DOHH2 (cell line): ENCODE data around the gene TBC1D22A.

Experiments
- H3F3A ChIP-seq: fragments of 200-600 bp; sonication (generic), shearing (Covaris generic); 2 replicates; pipeline ENCODE4 v1.6.0; 2016; ENCODE audit warnings: antibody characterized with exemption, mild to moderate bottlenecking; ENCODE audit not compliant: control insufficient read depth, insufficient read depth
- H3K27ac ChIP-seq: fragments of 200-600 bp; sonication (generic); 2 replicates; pipeline ENCODE4 v1.5.1; 2014; ENCODE audit warnings: low read depth, mild to moderate bottlenecking, low read length, moderate library complexity
- H3K27me3 ChIP-seq: fragments of 200-600 bp; sonication (generic); 2 replicates; pipeline ENCODE4 v1.6.1; 2014; ENCODE audit warnings: mild to moderate bottlenecking, low read length, mixed read lengths; ENCODE audit not compliant: control insufficient read depth
- H3K36me3 ChIP-seq: fragments of 200-600 bp; sonication (generic); 2 replicates; pipeline ENCODE4 v1.6.1; 2014; ENCODE audit warnings: mild to moderate bottlenecking, low read length, moderate library complexity, mixed read lengths; ENCODE audit not compliant: control insufficient read depth
- H3K4me1 ChIP-seq: fragments of 200-600 bp; sonication (generic); 2 replicates; pipeline ENCODE4 v1.6.1; 2014; ENCODE audit warnings: mild to moderate bottlenecking, low read length, mixed read lengths; ENCODE audit not compliant: control insufficient read depth
- H3K4me2 ChIP-seq: fragments of 200-600 bp; sonication (generic); 2 replicates; pipeline ENCODE4 v1.6.0; 2014; ENCODE audit warnings: mild to moderate bottlenecking, low read length, moderate library complexity
- H3K4me3 ChIP-seq: fragments of 200-600 bp; sonication (generic); 2 replicates; pipeline ENCODE4 v1.5.1; 2014; ENCODE audit warnings: mild to moderate bottlenecking, low read length, mixed read lengths
- H3K79me2 ChIP-seq: fragments of 200-600 bp; sonication (generic); 2 replicates; pipeline ENCODE4 v1.6.1; 2014; ENCODE audit warnings: mild to moderate bottlenecking, low read length, mixed read lengths; ENCODE audit not compliant: control insufficient read depth
- H3K9me2 ChIP-seq: fragments of 200-600 bp; sonication (generic); replicated peaks from 2 replicates; pipeline ENCODE4 v1.6.1; 2014; ENCODE audit warnings: mild to moderate bottlenecking, low read length, mixed read lengths; ENCODE audit not compliant: control insufficient read depth
- H3K9me3 ChIP-seq: fragments of 200-600 bp; sonication (generic); 2 replicates; pipeline ENCODE4 v1.6.1; 2014; ENCODE audit warnings: antibody characterized with exemption, low read length, mixed read lengths; ENCODE audit not compliant: control insufficient read depth, insufficient read depth
- H4K20me1 ChIP-seq: fragments of 200-600 bp; sonication (generic); 2 replicates; pipeline ENCODE4 v1.6.0; 2014; ENCODE audit warnings: low read depth, mild to moderate bottlenecking, antibody characterized with exemption, low read length, moderate library complexity; ENCODE audit not compliant: control insufficient read depth, insufficient read depth
- CTCF ChIP-seq: fragments of 200-600 bp; sonication (generic); IDR thresholded peaks from one replicate; pipeline ENCODE4 v1.5.1; 2014; ENCODE audit warnings: antibody characterized with exemption, mild to moderate bottlenecking, low read depth, low read length; ENCODE audit not compliant: poor library complexity, severe bottlenecking
- EZH2phosphoT487 ChIP-seq: fragments of 200-600 bp; sonication (generic); IDR thresholded peaks from 2 replicates; pipeline ENCODE4 v1.6.1; 2017; ENCODE audit warnings: borderline replicate concordance, mild to moderate bottlenecking, antibody characterized with exemption, low read length, moderate library complexity, mixed read lengths

The TBC1D22A gene

GRCh38 chr22:47043835-47044721 is 281.6 kb downstream of the TBC1D22A start:
- no peak for TF ChIP-seq CTCF
- TF ChIP-seq EZH2phosphoT487 = no peak
- Histone ChIP-seq H3K4me1 (peaks cover 14% of the 10 kb centered on the region), H3K4me2 (no peak overlapping the region), H3K9me2 (no peaks in the 10 kb centered on the region), H3K4me3 (no peak overlapping the region), H3K79me2 (no peaks in the 10 kb centered on the region), H3K27ac (no peak overlapping the region), H3F3A (no peaks in the 10 kb centered on the region), H3K9me3 (no peaks in the 10 kb centered on the region), H3K36me3 (no peaks in the 10 kb centered on the region; the same call in 1 of the 2 replicates), H4K20me1 (0 out of 2 replicates have a peak, but pooled peaks cover 4% of the 10 kb centered on the region), H3K27me3 (no peaks in the 10 kb centered on the region)

- Histone ChIP-seq H3K79me2 (no peaks in the 10 kb centered on the region), H3K27me3 (no peaks in the 10 kb centered on the region), H4K20me1 (0 out of 2 replicates have a peak, but pooled peaks cover 4% of the 10 kb centered on the region), H3K36me3 (no peaks in the 10 kb centered on the region; the same call in 1 of the 2 replicates), H3K27ac (no peak overlapping the region), H3K4me3 (no peak overlapping the region), H3K4me1 (peaks cover 20% of the 10 kb centered on the region), H3F3A (no peaks in the 10 kb centered on the region), H3K9me3 (no peaks in the 10 kb centered on the region), H3K4me2 (no peak overlapping the region), H3K9me2 (no peaks in the 10 kb centered on the region)
- TF ChIP-seq CTCF (no peak), EZH2phosphoT487 (no peak)
These were observed 282.5 kb downstream of the TBC1D22A start for GRCh38 chr22:47044722-47045535.

- Histone ChIP-seq H3K36me3 (no peaks in the 10 kb centered on the region; the same call in 1 of the 2 replicates), H3K27me3 (no peaks in the 10 kb centered on the region), H3K9me2 (no peaks in the 10 kb centered on the region), H3F3A (no peaks in the 10 kb centered on the region), H3K4me1 (peaks cover 20% of the 10 kb centered on the region), H3K4me2 (no peak overlapping the region), H3K79me2 (no peaks in the 10 kb centered on the region), H3K27ac (no peak overlapping the region), H3K4me3 (no peak overlapping the region), H4K20me1 (0 out of 2 replicates have a peak, but pooled peaks cover 4% of the 10 kb centered on the region), H3K9me3 (no peaks in the 10 kb centered on the region)
- TF ChIP-seq CTCF (no peak), EZH2phosphoT487 (no peak)
These were observed 283.4 kb downstream of the TBC1D22A start for GRCh38 chr22:47045691-47046410.
